HG03469 (cell line): Measurements from ENCODE around the gene PAPSS2.
"Not testable (repeated sequence)": the region's sequence is repeated elsewhere in the genome, so short reads cannot be mapped to it uniquely, and the experiment has no call there.

Source experiments
- ATAC-seq: cut with Tn5 transposase; IDR thresholded peaks from one replicate; pipeline ENCODE4 v1.9.1; 2021; ENCODE audit warnings: mild to moderate bottlenecking, moderate library complexity, moderate number of reproducible peaks; ENCODE audit not compliant: unreplicated experiment

Gene PAPSS2

DNA sequence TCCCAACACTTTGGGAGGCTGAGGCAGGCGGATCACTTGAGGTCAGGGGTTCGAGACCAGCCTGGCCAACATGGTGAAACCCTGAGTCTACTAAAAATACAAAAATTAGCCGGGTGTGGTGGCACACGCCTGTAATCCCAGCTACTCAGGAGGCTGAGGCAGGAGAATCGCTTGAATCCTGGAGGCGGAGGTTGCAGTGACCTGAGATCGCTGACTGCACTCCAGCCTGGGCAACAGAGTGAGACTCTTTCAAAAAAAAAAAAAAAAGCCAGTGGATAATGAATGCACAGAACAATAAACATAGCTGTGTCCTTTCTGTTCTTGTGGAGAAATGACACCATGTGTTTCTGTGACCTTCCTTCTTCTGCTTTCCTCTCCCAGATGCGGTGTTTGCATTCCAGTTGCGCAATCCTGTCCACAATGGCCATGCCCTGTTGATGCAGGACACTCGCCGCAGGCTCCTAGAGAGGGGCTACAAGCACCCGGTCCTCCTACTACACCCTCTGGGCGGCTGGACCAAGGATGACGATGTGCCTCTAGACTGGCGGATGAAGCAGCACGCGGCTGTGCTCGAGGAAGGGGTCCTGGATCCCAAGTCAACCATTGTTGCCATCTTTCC is 83.4 kb downstream of the PAPSS2 start:
- ATAC-seq, result not testable (repeated sequence)

- ATAC-seq, result no peak
Observed at GRCh38 chr10:87744606-87745005, 84.9 kb downstream of the PAPSS2 start.

DNA sequence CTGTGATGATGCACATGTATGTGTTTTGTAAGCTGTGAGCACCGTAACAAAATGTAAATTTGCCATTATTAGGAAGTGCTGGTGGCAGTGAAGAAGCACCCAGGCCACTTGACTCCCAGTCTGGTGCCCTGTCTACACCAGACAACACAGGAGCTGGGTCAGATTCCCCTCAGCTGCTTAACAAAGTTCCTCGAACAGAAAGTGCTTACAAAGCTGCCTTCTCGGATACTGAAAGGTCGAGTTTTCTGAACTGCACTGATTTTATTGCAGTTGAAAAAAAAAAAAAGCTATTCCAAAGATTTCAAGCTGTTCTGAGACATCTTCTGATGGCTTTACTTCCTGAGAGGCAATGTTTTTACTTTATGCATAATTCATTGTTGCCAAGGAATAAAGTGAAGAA is 87.2 kb downstream of the PAPSS2 start:
- ATAC-seq, result no peak

GRCh38 chr10:87748244-87748643 is 88.6 kb downstream of the PAPSS2 start:
- ATAC-seq, result not testable (repeated sequence)

- no peak for ATAC-seq
Observed at GRCh38 chr10:87750001-87750671, 90.5 kb downstream of the PAPSS2 start.

- ATAC-seq, result no peak
Observed at GRCh38 chr10:87750817-87751216, 91.1 kb downstream of the PAPSS2 start.

DNA sequence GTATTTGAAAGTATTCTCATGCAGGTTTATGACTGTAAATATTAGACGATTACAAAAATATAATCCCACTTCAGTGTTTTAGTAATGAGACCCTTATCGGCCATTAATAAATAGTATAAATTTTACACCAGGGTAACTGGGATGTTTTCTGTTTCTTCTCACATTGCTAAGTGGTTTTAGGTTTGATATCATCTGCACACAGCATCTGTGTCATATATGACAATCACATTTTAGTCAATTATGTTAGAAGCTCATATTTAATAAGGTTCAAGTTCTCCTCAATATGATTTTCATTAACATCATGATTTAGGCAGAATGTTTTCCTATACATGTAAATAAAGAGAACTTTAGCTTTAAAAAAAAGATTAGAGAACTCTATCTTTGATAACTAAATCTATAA is 91.6 kb downstream of the PAPSS2 start:
- no peak for ATAC-seq

DNA sequence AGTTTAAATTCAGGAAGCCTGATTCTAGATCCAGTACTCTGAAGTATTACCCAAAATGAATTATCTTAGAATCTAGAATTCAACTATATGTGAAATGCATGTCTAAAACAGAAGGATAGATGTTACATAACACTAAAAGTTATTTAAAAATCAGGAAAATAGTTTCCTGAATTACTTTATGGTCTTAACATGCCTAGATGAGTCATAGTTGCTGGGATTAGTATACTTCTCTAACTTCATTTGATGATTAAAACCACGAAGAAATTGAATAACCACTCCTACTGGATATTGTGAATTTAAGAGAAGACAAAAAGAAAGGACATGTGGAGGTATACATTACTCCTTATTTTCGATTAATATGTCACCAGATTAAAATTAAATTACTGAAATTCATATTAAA is 92.9 kb downstream of the PAPSS2 start:
- no peak for ATAC-seq

DNA sequence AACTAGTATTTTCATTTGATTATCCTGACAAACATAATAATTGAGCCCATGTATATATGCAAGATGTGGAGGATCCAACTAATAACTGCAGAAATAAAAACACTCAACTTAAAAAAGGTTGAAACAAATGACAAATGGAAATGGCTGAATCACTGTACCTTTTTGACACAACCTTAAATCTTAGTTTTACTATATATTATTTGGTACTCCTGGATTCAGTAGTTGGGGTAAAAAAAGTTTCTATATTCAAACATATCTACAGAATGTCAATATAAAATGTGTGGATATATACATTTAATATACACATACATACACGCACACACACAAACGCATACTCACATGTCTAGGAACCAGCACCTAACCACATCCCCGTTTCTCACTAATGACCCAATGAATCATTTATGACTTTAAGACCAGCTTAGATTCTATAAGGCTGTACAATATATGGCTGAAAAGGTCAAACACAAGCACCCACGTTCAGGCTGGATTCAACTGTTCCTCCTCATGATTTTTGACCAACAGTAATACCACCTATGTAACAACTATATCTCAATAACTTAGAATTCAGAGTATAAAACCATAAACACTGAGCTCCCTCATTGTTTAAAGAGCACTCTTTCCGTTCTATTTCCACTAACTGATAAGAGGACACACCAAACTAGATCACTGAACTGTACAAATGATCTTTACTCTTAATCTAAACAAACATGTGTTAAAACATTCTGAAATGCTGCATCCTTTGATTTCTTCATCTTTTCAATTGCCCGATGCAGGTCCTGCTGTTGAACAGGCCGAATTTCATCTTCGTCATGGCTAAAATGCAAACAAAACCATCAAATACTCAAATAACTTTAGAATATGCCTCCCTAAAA is 94.6 kb downstream of the PAPSS2 start:
- no peak for ATAC-seq

DNA sequence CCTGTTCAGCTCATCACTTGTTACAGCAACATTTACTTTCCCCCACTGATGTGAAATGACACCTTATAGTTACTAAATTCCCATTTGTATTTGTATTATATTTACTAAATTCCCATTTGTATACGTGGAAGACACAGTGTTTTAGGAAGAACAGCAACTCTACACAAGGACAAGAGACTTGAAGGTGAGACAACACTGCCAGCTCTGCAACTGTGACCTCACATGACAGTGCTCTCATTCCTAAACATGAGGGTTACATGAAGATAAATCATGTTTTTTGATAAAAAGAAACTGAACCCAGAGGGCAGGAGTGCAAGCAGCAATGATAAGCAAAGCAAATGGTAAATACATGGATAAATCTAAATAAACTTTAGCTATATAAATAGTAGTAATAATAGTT is 98.0 kb downstream of the PAPSS2 start:
- ATAC-seq, result no peak

DNA sequence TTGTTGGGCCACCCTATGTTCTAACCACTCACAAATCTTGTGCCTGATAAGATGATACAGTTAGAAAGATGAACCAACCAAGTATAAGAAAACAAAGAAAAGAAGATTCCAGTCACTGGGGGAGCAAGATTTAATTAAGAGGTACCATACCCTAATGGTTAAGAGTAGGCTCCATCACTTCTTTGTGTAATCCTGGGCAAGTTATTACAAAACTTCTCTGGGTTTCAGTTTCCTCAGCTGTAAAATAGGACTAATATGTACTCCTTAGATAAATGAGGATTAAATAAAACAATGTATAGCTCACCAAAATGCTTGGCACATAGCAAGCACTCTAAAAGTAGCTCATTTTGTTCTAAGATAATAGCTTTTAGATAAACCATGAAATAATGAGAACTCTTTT is 99.9 kb downstream of the PAPSS2 start:
- ATAC-seq, result no peak

DNA sequence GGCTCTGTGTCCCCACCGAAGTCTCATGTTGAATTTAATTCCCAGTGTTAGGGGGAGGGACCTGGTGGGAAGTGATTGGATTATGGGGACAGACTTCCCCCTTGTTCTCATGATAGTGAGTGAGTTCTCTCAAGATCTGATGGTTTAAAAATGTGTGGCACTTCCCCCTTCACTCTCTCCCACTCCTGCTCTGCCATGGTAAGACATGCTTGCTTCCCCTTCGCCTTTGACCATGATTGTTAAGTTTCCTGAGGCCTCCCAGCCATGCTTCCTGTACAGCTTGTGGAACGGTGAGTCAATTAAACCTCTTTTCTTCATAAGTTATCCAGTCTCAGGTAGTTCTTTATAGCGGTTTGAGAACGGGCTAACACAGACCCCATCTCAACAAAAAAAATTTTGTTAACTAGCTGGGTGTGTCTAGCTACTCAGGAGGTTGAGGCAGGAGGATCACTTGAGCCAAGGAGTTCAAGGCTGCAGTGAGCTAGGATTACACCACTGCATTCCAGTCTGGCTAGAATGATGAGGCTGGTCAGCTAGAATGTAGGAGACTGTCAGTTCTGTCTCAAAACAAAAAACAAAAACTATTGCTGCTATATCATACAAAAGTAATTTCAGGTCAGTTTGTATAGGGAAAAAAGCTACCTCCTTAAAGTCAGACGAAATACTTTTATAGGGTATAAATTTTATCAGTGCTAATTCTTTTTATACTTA is 100.7 kb downstream of the PAPSS2 start:
- ATAC-seq, result no peak

GRCh38 chr10:87761153-87761552 is 101.5 kb downstream of the PAPSS2 start:
- ATAC-seq, result no peak

DNA sequence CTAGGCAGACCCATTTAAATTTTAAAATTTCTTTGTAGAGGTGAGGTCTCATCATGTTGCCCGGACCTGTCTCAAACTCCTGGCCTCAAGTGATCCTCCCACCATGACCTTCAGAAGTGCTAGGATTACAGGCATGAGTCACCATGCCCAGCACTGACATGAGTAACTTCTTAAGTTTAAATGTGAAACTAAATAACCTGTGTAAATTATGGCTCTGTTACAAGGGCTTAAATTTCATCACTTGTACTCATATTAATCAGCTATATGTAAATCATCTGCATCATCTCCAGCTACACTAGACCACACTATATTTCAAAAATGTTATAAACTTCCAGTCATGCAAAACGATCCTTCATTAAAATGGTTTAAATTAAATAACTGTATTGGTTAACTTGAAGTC is 102.2 kb downstream of the PAPSS2 start:
- no peak for ATAC-seq

DNA sequence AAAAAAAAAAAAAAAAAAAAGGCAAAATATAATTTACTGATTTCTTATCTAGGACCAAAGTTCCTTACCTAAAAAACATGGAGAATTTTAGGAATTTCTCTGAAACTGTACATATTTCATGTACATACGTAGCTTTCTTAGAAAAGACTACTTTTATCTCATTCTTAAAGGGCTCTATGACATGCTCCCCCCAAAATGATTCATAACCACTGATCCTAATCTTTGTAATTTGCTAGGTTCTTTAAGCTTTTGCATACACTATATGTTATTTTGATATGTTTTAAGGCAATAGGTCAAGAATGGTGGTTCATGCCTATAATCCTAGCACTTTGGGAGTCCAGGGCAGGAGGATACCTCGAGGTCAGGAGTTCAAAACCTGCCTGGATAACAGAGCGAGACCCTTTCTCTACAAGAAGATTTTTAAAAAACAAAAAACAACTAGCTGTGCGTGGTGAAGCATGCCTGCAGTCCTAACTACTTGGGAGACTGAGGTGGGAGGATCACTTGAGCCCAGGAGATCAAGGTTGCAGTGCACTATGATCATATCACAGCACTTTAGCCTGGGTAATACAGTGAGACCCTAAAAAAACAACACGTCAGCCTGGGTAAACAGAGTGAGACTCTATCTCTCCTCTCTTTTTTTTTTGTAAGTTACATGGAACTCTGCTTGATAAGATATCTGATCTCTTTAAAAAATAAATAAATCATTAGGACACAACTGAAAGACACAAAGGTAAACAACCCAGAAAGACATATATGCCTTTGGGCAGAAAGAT is 103.6 kb downstream of the PAPSS2 start:
- no peak for ATAC-seq

- no peak for ATAC-seq
Observed at GRCh38 chr10:87764072-87764934, 104.6 kb downstream of the PAPSS2 start.

GRCh38 chr10:87765666-87766376 is 106.1 kb downstream of the PAPSS2 start:
- ATAC-seq, result no peak

DNA sequence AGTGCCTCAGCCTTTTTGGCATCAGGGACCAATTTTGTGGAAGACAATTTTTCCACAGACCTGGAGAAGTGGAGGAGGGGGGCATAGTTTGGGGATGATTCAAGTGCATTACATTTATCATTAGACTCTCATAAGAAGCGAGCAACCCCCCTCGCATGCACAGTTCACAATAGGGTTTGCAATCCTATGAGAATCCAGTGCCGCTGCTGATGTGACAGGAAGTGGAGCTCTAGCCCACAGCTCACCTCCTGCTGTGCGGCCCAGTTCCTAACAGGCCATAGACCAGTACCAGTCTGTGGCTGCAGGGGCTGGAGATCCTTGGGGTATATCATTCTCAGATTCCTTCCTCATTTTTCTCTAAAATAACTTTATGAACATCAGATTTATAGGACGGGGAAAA is 107.6 kb downstream of the PAPSS2 start:
- no peak for ATAC-seq
